OCI-LY7 (cell line): ENCODE data around the gene SERINC2.

ENCODE experiments used
- EZH2phosphoT487 ChIP-seq: fragments of 200-600 bp; sonication (generic); IDR thresholded peaks from 2 replicates; pipeline ENCODE4 v1.6.1; 2018; ENCODE audit warnings: low read depth, borderline replicate concordance, mild to moderate bottlenecking, mixed run types, antibody characterized with exemption, low read length, moderate library complexity, mixed read lengths
- TF ChIP-seq, protein P1 (sequence below): fragments of 200-600 bp; sonication (generic); conservative IDR thresholded peaks from 2 replicates; pipeline ENCODE4 v1.5.1; 2014; ENCODE audit warnings: mild to moderate bottlenecking, antibody characterized with exemption, low read length, moderate library complexity, mixed read lengths

DNA sequence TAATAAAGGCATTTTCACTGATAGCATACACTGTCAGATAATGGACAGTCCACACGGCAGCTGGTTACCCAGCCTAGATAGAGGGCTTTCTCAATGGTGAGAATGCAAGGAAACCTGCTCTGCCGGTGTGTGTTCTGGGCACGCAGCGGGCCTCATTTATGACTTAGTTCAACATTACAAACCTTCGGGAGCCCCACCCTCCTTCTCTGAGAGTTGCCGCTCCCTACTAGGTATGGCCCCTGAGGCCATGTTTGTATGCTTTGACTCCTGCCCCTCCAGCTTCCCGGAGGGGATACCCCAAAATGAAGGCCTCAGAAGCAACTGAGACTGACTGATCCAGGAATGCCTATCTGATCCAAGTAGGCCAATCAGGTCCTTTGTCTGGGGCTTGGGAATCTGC, 22.9 kb upstream of the SERINC2 start:
- TF ChIP-seq, protein P1, sequence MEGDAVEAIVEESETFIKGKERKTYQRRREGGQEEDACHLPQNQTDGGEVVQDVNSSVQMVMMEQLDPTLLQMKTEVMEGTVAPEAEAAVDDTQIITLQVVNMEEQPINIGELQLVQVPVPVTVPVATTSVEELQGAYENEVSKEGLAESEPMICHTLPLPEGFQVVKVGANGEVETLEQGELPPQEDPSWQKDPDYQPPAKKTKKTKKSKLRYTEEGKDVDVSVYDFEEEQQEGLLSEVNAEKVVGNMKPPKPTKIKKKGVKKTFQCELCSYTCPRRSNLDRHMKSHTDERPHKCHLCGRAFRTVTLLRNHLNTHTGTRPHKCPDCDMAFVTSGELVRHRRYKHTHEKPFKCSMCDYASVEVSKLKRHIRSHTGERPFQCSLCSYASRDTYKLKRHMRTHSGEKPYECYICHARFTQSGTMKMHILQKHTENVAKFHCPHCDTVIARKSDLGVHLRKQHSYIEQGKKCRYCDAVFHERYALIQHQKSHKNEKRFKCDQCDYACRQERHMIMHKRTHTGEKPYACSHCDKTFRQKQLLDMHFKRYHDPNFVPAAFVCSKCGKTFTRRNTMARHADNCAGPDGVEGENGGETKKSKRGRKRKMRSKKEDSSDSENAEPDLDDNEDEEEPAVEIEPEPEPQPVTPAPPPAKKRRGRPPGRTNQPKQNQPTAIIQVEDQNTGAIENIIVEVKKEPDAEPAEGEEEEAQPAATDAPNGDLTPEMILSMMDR: no peak
- no peak for TF ChIP-seq EZH2phosphoT487
